Measurements from ENCODE around the gene NXPH3. TPM values are rescaled to one million over a fixed set of nuclear protein-coding genes. Genes with fewer than 3 reads are reported as not detected.

NXPH3 gene
- total and polyA plus RNA-seq, 2 donors (not counting 3 experiments of a cell fraction or from before 2014, with no cell fraction given): 1.7 to 2.0 TPM

GRCh38 chr17:49543860-49544259 is 31.8 kb upstream of the NXPH3 start:
- no peaks in the 10 kb centered on the region for H3K9me3 ChIP-seq (replicated peaks; ENCODE audit: control insufficient read depth, insufficient read depth, low read length)
- no peaks in the 10 kb centered on the region for H4K20me1 ChIP-seq (replicated peaks; ENCODE audit: control insufficient read depth, extremely low read depth, insufficient read depth, low read length)
- H3K9me1 ChIP-seq (replicated peaks; ENCODE audit: control insufficient read depth, extremely low read depth, insufficient read depth, low read length): no peaks in the 10 kb centered on the region
- FAIRE-seq: no peak
- ChIA-PET POLR2A (no interaction called here), CTCF (interaction anchor here (5.4 kb wide), 1 partner anchor 12 kb away, joined by 23 read pairs; no protein-coding TSS in a partner anchor)
- no peak overlapping the region for H2AFZ ChIP-seq (ENCODE audit: low read depth, low read length)
- H3K4me2 ChIP-seq (ENCODE audit: insufficient read depth, low read length): no peak overlapping the region
- no peaks in the 10 kb centered on the region for H3K36me3 ChIP-seq (ENCODE audit: control insufficient read depth in 2 of 2, extremely low read depth in 1 of 2, insufficient read depth in 2 of 2, low read length in 2 of 2)
- H3K9ac ChIP-seq (replicated peaks; ENCODE audit: extremely low read depth, insufficient read depth, low read length): no peak overlapping the region
- no peak overlapping the region for H3K4me3 ChIP-seq (replicated peaks in 1 of 3; ENCODE audit: insufficient read depth in 1 of 3, low read depth in 1 of 3, low read length in 3 of 3)
- no peak overlapping the region for H3K27ac ChIP-seq (ENCODE audit: insufficient read depth, low read depth, low read length)
- TF ChIP-seq MAX (IDR thresholded peaks at IDR 0.05; ENCODE audit: insufficient read depth, insufficient read length): no peak
- no peak for TF ChIP-seq FOS (IDR thresholded peaks at IDR 0.05; ENCODE audit: borderline replicate concordance, insufficient read depth, low read length)
- no peak for TF ChIP-seq EZH2 (IDR thresholded peaks at IDR 0.05; ENCODE audit: borderline replicate concordance, low read depth, low read length, severe bottlenecking)
- H3K4me1 ChIP-seq (ENCODE audit: control insufficient read depth, extremely low read depth, insufficient read depth, low read length): no peaks in the 10 kb centered on the region
- dilution Hi-C loops (cut with MboI; ENCODE audit: extremely low pct_ligation_motif_present, low sequenced_read_pairs): no loop called here
- BruUV-seq (replicated peaks): no TSS peak
- H3K27me3 ChIP-seq (ENCODE audit: control insufficient read depth in 2 of 2, insufficient read depth in 2 of 2, low read length in 2 of 2): peaks cover 6 to 10% of the 10 kb centered on the region in 2 experiments
- DNase-seq (ENCODE audit: low read depth, low spot score): no peak
- H3K79me2 ChIP-seq (ENCODE audit: control insufficient read depth, insufficient read depth, low read length): no peaks in the 10 kb centered on the region
- intact Hi-C loops (cut with micrococcal nuclease): no loop called here

- no peaks in the 10 kb centered on the region for H3K9me3 ChIP-seq (replicated peaks; ENCODE audit: control insufficient read depth, insufficient read depth, low read length)
- no peak overlapping the region for H3K4me2 ChIP-seq (ENCODE audit: insufficient read depth, low read length)
- H3K79me2 ChIP-seq (ENCODE audit: control insufficient read depth, insufficient read depth, low read length): no peaks in the 10 kb centered on the region
- intact Hi-C loops (cut with micrococcal nuclease) (no loop called here), dilution Hi-C loops (cut with MboI; ENCODE audit: extremely low pct_ligation_motif_present, low sequenced_read_pairs) (no loop called here)
- FAIRE-seq: no peak
- no peak for TF ChIP-seq GATA2 (IDR thresholded peaks at IDR 0.05; ENCODE audit: insufficient read depth, insufficient read length, low read depth, low read length)
- TF ChIP-seq JUN (IDR thresholded peaks at IDR 0.05; ENCODE audit: borderline replicate concordance, insufficient read depth, insufficient read length, low read depth): no peak
- TF ChIP-seq EZH2 (IDR thresholded peaks at IDR 0.05; ENCODE audit: borderline replicate concordance, low read depth, low read length, severe bottlenecking): no peak
- peaks cover 6 to 8% of the 10 kb centered on the region in 2 experiments for H3K27me3 ChIP-seq (ENCODE audit: control insufficient read depth in 2 of 2, insufficient read depth in 2 of 2, low read length in 2 of 2)
- H3K9me1 ChIP-seq (replicated peaks; ENCODE audit: control insufficient read depth, extremely low read depth, insufficient read depth, low read length): no peaks in the 10 kb centered on the region
- H3K4me1 ChIP-seq (ENCODE audit: control insufficient read depth, extremely low read depth, insufficient read depth, low read length): no peaks in the 10 kb centered on the region
- BruUV-seq (replicated peaks): no TSS peak
- no peak overlapping the region for H3K27ac ChIP-seq (ENCODE audit: insufficient read depth, low read depth, low read length)
- no peak overlapping the region for H3K4me3 ChIP-seq (replicated peaks in 1 of 3; ENCODE audit: insufficient read depth in 1 of 3, low read depth in 1 of 3, low read length in 3 of 3)
- H4K20me1 ChIP-seq (replicated peaks; ENCODE audit: control insufficient read depth, extremely low read depth, insufficient read depth, low read length): no peaks in the 10 kb centered on the region
- H2AFZ ChIP-seq (ENCODE audit: low read depth, low read length): no peak overlapping the region
- no peaks in the 10 kb centered on the region for H3K36me3 ChIP-seq (ENCODE audit: control insufficient read depth in 2 of 2, extremely low read depth in 1 of 2, insufficient read depth in 2 of 2, low read length in 2 of 2)
- no peak overlapping the region for H3K9ac ChIP-seq (replicated peaks; ENCODE audit: extremely low read depth, insufficient read depth, low read length)
- ChIA-PET POLR2A (no interaction called here), CTCF (interaction anchor here (2.2 to 5.4 kb wide), 2 partner anchors 11 to 13 kb away, joined by 10 to 23 read pairs; no protein-coding TSS in a partner anchor)
- no peak for DNase-seq (ENCODE audit: low read depth, low spot score)
Measured at GRCh38 chr17:49545007-49545660, 30.5 kb upstream of the NXPH3 start.

All from endothelial cell of umbilical vein (primary cell).